Stimulated activated CD8-positive, alpha-beta memory T cell treated with anti-CD3 and anti-CD28 coated beads, Interleukin-4, amount 100 ng/mL, for 4 hours (primary cell): ENCODE measurements around the gene TRPC1.
"Not testable (repeated sequence)": the region's sequence is repeated elsewhere in the genome, so short reads cannot be mapped to it uniquely, and the experiment has no call there.

Experiments used
- DNase-seq, 2 donors: peaks; one replicate each; pipeline ENCODE4 v3.0.0-alpha.2; 2020; ENCODE audit warnings: low read depth in 2 of 2, low spot score in 1 of 2

The TRPC1 gene

DNA sequence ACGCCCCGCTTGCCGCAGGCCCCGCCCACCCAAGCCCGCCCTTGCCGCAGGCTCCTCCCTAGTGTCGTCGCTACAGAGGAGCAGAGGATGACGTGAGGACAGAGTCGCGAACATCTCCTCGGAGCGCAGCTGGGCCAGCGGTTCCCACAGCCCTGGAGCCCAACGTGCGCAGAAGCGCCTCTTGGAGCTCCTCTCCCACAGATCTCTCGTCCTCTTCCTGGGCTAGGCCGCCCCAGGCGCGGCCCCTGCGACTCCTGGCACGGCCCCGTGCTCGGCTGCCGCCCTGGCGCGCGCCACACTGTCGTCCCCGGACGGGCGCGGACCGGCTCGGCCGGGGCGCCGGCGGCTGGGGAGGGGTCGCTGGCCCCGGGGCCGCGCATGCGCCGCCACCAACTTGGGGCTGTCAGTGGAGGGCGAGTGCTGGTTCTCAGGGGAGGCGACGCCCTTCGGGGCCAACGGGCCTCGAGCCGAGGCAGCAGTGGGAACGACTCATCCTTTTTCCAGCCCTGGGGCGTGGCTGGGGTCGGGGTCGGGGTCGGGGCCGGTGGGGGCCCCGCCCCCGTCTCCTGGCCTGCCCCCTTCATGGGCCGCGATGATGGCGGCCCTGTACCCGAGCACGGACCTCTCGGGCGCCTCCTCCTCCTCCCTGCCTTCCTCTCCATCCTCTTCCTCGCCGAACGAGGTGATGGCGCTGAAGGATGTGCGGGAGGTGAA lies at the start of gene TRPC1:
TRPC1 (plus strand) TSS at position 67 of the 714 bp plus-strand sequence; CDS start at position 593, 526 bp downstream.
- DNase-seq: peak; percentile 32 to 47

DNA sequence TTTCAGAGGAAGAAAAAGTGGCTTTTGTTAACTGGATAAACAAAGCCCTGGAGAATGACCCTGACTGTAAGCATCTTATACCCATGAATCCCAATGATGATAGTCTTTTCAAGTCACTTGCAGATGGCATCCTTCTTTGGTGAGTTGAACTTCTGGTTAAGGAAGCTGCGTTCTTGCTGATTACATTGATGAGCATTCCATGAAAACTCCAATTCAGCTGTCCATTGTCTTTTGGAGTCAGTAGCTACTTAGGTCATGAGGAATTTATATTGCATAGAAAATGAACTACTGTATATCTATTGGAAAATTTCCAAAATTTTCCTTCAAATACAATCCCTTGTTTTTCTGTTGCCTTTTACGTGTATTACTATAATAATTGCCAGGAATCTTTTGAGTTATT lies 47.7 kb upstream of the TRPC1 start:
- DNase-seq: no peak

DNA sequence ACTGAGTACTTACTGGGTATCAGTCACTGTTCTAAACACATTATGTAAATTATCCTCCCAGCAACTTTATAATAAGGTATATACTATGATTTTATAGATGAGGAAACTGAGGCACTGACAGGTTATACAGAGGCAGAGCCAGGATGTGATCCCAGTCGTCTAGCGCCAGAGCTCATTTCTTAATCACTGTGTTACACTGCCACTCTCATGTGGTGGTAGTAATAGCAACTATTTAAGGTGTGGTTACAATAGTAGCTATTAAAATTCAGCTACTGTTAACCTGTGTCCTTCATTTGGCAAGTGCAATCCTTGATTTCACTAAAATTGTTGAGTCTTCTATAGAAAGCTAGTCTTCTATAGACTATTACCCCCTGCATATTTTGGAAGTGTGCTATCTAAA lies 43.1 kb upstream of the TRPC1 start:
- no peak for DNase-seq

DNA sequence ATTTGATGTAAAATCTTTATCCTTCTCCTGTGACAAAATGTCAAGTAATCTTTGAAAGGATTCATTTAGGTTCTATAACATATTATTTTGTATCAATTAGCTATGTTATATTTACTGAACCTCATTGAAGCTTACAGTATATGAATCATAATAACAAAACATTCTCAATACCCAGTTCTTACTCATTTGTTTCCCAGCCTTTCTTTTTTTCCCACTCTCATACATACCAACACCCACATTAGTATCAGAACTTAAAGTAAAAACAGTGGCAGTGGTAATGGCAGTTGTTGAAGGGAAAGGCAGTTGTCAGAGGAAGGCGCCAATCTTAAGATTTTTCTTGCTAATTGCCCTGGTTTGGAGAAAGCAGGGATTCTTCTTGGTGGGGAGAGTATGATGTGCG lies 33.2 kb upstream of the TRPC1 start:
- no peak for DNase-seq

DNA sequence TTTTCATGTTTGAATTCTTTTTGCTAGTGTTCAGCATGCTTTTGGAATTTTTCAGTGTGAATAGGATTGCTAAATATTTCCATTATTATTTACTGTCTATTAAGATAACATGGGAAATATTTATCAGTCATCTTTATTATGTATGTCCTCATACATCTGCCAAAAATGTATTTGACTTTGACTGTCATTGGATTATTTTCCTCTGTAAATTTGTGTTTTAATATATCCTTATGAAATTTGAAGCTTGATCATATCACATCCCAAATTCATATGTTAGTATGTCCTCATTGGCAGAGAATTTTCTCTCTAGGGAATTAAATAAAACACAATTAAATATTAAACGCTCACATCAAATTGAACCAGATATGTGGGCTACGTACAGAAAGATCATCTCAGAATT lies 32.3 kb upstream of the TRPC1 start:
- DNase-seq: no peak

DNA sequence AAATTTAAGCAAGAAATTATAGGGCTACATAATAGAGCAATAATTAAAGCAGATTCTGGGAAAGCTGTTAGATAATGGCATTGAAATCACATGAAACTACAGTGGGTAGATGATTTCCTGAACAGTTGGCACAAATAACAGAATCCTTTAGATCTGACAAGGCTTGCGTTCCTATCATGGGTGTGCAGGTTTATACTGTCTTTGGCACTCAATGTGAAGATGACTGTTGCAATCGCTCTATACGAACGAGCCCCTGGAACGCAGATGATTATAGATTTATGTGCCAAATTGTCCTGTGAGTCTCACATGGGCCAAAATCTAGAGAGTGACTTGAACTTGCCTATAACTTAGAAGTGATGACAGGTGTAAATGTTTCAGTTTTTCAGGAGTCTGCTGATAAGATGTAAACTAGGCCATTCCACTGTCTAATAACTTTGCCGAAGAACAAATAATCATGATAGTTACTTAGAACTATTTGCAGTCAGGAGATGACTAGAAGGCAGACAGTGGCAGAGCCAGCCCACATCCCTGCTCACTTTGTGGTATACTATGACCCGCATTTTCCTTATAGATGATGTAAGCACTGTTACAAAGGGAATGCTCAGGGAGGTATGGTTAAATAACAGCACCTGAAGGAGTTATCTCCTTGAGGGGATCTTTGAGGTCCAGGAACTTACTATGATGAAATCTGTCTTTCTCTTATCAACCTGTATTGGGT lies 30.5 kb upstream of the TRPC1 start:
- no peak for DNase-seq

DNA sequence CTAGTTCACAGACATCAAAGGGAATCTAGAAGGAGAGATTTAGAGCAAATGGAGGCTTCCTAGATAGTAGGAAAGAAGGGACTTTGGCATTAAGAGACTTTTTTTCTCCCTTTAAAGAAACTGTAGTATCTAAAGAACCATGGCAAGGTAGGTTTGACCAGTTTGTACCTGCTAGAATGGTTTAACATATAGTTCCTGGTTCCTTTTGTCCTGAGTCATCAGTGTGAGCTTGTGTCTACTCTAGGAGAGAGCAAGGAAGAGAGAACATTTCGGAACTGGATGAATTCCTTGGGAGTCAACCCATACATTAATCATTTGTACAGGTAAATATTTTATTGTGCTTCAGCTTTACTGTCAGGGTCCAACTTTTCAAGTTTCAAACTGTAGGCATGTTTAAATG lies 29.6 kb upstream of the TRPC1 start:
- no peak for DNase-seq

DNA sequence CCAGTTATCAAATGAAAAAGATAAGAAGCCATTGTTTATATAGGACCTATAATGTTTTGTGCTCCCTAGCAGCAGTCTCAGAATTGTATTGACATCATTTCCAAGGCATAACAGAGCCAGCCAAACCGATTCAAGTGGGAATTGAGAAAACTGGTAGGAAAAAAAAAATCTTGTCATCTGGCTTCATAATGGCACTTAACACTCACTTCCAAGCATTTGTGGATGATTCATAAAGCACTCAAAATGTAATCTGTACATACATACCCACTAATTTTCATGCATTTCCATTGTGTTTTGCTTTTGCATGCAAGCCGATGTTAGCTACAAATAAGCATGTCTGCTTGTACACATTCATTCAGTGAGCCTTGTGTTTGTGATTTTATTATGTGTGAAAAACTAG lies 18.6 kb upstream of the TRPC1 start:
- DNase-seq: no peak

DNA sequence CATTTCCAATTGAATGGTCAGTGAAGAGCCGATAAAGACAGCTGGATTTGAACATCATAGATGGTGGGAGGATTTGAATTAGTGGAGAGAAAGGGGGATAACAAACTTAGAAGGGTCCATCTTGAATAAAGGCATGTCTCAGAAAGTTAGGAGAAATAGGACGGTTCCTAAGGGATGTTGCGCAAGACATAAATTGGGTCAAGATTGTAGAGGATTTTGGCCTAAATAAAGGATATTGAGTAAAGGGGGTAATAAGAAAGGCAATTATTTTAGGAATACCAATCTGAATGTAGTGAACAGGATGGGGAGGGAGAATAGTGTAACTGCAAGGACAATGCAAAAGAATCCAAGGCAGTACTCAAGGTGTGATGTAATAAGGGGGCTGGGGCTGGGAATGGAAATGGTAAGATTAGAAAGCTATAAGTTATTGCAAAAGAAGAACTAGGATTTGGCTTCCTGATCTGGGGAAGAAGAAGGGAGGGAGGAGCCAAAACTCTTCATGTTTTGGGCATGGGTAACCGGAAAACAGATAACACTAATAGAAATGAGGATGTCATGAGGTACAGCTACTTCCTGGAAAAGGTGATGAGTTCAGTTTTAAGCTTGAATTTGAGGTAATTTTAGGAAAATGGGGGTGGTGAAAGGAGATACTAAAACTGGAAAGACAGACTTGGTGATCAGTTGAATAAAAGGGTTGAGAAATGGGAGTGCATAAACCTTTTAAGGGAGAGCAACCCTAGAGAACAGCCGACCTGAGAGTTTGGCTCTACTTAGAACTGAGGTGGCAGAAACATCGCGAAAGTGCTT lies 17.3 kb upstream of the TRPC1 start:
- no peak for DNase-seq

DNA sequence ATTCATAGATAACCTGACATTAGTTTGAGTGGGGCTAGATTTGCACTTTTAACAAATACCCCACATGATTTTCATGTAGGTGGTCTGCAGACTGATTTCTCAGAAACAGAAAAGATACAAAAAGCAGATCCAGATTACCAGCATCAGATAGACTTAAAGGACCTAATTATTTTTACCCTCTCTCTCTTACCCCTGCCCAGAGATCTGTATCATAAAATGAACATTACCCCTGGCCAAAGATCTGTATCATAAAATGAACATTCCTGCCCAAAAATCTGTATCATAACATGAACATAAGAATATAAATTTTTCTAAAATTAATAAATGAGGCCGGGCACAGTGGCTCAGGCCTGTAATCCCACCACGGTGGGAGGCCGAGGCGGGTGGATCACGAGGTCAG lies 14.6 kb upstream of the TRPC1 start:
- DNase-seq: no peak

DNA sequence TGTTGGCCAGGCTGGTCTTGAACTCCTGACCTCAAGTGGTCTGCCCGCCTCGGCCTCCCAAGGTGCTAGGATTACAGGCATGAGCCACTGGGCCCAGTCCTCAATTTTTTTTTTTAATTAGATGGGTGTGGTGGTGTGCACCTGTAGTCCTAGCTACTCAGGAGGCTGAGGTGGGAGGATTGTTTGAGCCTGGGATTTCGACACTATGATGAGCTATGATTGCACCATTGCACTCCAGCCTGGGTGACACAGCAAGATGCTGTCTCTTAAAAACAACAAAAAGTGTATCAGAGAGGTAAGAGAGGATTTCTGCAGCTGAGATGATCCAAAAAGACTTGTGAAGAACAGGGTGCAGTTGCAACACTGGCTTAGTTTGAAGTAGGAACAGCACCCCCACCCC lies 9.0 kb upstream of the TRPC1 start:
- DNase-seq: not testable (repeated sequence)

DNA sequence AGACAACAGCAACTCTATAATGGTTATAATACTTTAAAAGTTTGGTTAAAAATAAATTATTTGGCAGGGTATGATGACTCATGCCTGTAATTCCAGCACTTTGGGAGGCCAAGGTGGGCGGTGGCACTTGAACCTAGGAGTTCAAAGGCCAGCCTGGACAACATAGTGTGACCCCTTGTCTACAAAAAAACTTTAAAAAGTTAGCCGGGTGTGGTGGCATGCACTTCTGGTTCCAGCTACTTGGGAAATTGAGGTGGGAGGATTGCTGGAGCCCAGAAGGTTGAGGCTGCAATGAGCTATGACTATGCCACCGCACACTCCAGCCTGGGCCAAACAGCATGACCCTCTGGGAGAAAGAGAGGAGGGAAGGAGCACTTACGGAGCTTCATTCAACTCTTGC lies 7.7 kb upstream of the TRPC1 start:
- no peak for DNase-seq

DNA sequence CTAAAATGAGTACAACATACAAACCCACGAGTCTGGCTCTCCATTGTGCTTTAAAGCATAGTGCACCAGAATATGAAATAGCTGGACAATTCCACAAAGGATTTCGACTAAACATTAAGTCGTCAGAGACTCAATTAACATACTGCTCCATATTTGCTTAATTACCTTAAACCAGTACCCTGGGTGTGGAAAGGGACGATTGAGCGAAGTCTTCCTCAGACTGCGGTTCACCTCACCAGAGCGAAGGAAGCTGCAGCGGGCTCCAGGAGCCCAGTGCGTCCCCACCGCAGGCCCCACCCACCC lies 218 bp upstream of the TRPC1 start:
- DNase-seq: no peak

DNA sequence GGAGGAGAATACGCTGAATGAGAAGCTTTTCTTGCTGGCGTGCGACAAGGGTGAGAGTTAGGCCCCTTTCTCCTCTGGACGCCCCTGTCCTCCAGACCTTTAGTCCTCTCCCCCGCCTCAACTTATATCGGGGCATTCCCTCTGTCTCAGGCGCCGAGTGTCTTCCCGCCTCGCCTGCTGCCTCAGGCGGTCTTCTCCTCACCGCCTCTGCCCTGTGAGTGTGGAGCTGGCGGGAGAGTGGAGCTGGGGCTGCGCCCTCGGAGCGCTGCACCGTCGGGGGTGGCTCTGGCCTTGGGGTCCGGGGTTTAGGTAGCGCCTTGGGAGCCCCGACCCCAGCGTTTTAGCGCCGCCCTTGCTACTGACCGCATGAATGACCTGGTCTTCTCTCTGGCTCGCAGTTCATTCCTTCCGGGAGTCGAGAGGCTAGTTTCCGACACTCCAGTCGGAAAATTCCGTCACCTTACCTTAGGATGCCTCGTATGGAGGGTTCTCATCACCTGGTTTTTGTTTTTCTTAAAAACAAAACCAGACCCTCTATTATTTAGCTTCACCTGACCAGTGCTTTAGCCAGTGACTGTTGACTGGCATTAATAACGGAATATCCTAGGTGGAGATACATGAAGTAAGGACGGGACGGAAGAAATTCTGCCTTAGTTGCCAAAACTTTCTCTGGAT lies 985 bp downstream of the TRPC1 start:
- DNase-seq: no peak

DNA sequence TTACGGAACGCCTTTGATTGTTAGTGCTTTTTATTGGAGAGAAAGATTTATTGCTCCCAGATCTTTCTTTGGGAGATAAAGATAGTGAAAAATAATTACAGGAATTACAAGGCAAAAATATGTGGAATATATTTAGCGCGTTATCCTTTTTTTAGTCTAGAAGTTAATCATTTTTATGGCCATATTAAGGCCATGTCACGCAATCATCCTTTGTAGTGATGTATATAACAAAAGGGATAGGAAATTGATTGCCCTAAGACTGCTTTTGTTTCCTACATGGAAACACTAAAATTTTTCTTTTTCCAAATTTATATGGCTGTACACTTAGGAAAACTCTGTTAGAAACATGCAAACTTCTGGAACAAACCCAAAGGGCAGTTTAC lies 1.5 kb downstream of the TRPC1 start:
- DNase-seq: no peak

DNA sequence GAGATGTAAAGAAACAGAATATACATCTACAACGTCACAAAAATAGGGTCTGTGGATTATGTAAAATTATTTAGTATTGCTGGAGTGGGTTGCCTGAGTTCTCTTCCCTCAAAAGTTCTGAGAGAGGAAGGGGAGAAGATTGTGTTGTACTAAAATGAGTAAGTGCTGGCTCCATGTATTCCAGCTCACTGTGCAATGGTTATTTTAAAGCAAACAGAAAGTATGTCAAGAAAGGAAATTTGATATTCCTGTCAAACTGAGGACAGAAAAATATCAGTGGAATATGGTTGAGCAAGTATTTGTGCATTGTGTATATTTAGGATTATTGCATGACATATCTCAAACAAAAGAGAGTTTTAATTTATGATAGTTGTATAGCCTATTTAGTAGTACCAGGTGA lies 2.2 kb downstream of the TRPC1 start:
- DNase-seq: no peak

DNA sequence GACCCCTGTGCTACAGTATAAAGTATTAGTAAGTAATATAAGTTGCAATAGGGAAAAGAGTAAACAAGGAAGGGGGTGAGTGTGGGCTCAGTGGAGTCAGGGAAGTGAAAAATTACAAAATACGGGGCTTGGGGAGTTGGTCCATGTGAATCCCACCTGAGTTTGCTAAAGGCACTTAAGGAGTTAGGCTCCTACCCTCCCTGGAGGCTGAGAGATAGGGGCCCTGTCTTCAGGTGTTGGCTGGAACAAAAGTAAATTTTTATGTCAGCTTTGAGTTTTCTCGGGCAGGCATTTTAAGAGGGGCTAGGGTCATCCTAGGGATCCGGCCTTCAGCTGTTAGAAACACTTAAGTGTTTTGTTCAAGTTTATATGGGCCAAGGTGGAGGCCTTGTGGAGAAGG lies 8.2 kb downstream of the TRPC1 start:
- no peak for DNase-seq

DNA sequence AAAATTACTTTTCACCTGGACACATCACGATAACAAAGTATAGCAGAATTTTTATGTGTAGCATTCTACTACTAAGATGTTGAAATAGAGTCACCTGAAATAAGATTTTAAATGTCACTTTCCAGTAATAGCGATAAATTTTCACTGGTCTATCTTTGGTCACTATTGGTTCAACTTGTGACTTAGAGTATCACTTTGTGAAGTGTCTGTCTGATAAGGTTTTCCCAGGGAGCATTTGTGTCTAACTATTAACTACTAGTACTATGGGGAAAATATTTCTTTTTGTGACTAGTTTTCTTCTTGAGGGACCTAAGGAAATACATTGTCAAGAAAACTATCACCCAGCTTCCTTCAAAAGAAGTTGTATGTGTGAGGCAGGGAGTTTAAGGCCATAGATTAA lies 11.0 kb downstream of the TRPC1 start:
- DNase-seq: no peak

DNA sequence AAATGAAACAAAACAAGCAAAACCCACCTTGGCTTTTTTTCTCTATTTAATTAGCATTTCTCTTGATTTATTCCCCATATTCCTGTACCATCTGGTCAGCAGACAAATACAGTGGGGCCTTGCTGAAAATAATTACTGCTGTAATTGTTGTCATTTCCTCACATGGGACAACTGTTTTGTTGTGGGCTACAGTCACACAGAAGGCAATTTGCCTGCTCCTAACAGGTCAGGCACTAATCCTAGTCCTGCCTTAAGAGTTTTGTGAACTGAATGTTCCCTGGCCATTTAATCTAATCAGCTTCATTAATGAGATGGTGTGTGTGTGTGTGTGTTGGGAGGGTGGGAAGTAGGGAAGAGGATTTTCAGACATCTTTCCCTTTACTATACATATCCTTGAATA lies 11.6 kb downstream of the TRPC1 start:
- DNase-seq: no peak

DNA sequence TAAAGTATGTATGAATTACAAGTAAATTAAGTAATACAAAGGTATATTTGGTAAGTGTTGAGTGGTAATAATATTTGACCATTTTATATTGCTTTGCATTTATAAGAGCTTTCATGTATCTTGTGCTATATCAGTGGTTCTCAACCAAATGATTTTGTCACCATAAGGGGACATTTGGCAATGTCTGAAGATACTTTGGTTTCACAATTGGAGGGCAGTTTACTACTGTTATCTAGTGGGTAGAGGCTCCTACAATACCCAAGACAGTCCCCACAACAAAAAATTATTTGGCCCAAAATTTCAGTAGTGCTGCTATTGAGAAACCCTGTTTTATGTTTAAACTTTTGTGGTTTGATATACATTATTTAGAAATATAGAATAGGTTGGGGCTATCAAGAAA lies 14.6 kb downstream of the TRPC1 start:
- DNase-seq: no peak

DNA sequence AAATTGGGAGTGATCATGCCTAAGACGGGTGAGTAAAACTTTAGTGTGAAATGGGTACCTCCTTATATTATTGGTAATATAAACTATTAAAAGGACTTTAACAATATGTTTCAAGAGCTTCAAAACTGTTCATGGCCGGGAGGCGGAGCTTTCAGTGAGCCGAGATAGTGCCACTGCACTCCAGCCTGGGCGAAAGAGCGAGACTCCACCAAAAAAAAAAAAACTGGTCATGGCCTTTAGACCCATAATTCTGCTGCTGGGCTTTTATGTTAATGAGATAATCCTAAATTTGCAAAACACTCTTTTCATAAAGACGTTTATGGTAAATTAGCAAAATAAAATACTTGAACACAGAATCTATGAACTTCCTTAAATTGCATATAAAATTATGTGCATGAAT lies 22.8 kb downstream of the TRPC1 start:
- no peak for DNase-seq

DNA sequence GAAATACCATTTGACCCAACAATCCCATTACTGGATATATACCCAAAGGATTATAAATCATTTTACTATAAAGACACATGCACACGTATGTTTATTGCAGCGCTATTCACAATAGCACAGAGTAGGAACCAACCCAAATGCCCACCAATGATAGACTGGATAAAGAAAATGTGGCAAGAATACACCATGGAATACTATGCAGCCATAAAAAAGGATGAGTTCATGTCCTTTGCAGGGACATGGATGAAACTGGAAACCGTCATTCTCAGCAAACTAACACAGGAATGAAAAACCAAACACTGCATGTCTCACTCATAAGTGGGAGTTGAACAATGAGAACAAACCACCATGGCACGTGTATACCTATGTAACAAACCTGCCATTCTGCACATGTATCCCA lies 26.7 kb downstream of the TRPC1 start:
- DNase-seq: not testable (repeated sequence)
